BJ (cell line): ENCODE data around the gene USP48. TPM values are rescaled to one million over a fixed set of nuclear protein-coding genes. Genes with fewer than 3 reads are reported as not detected.
"Not testable (repeated sequence)": the region's sequence is repeated elsewhere in the genome, so short reads cannot be mapped to it uniquely, and the experiment has no call there.

Experiments used
- CTCF ChIA-PET: fragments of 350-600 bp; formaldehyde crosslinking; extraction: SDS; loops from one replicate; lab custom pipeline; 2021; ENCODE audit warnings: antibody characterized with exemption, inconsistent platforms; lab: Yijun Ruan, JAX
- POLR2A ChIA-PET: fragments of 300-600 bp; sonication (Branson Sonifier 250); formaldehyde crosslinking; extraction: SDS; loops from one replicate; lab custom pipeline; 2021; ENCODE audit warnings: antibody characterized with exemption; lab: Charles Lee
- DNase-seq: peaks from one replicate; pipeline ENCODE4 v3.0.0-alpha.2; 2011; ENCODE audit warnings: low read depth
- H3K27me3 ChIP-seq: 2 replicates; pipeline ENCODE4 v1.6.0; 2011; ENCODE audit warnings: low read length; ENCODE audit not compliant: control insufficient read depth, insufficient read depth
- H3K36me3 ChIP-seq: 2 replicates; pipeline ENCODE4 v1.5.1; 2011; ENCODE audit warnings: low read length; ENCODE audit not compliant: control insufficient read depth, insufficient read depth
- H3K4me3 ChIP-seq: 2 replicates; pipeline ENCODE4 v1.5.1; 2011; ENCODE audit warnings: low read depth, mild to moderate bottlenecking, control low read depth, low read length
- polyA plus RNA-seq: library from polyadenylated mRNA; depleted of rRNA; stranded (reverse); fragments of >200 nt; gene quantifications from 2 replicates; pipeline ENCODE4 v1.2.3, GENCODE V29; 2011
- TF ChIP-seq, protein P1 (sequence below): IDR thresholded peaks from 2 replicates; pipeline ENCODE4 v1.5.1; 2011; ENCODE audit warnings: low read depth, mild to moderate bottlenecking, control low read depth, inconsistent platforms, low read length, moderate library complexity; ENCODE audit not compliant: insufficient read depth

Gene USP48
- polyA plus RNA-seq, 1 experiment = 10.8 TPM

DNA sequence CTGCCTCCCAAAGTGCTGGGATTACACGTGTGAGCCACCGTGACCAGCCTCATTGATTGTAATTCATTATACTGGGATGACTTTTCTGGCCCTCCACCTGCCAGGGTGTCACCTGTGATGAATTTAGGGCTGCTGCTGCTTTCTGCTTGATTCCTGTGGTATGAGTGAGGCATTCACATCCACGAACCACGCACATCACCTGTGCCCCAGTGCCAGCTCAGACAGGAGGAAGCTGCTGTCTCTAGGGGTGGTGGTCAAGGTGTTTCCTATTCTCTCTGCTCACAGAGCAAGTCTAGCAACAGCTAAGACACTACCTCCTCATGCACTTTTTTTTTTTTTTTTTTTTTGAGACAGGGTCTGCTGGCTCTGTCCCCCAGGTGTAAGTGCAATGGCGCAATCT, 16.8 kb upstream of the USP48 start:
- no peak for DNase-seq
- ChIA-PET POLR2A (no interaction called here), CTCF (no interaction called here)
- H3K4me3 ChIP-seq = no peak overlapping the region
- TF ChIP-seq, protein P1, sequence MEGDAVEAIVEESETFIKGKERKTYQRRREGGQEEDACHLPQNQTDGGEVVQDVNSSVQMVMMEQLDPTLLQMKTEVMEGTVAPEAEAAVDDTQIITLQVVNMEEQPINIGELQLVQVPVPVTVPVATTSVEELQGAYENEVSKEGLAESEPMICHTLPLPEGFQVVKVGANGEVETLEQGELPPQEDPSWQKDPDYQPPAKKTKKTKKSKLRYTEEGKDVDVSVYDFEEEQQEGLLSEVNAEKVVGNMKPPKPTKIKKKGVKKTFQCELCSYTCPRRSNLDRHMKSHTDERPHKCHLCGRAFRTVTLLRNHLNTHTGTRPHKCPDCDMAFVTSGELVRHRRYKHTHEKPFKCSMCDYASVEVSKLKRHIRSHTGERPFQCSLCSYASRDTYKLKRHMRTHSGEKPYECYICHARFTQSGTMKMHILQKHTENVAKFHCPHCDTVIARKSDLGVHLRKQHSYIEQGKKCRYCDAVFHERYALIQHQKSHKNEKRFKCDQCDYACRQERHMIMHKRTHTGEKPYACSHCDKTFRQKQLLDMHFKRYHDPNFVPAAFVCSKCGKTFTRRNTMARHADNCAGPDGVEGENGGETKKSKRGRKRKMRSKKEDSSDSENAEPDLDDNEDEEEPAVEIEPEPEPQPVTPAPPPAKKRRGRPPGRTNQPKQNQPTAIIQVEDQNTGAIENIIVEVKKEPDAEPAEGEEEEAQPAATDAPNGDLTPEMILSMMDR = no peak
- H3K36me3 ChIP-seq = no peaks in the 10 kb centered on the region
- H3K27me3 ChIP-seq = no peaks in the 10 kb centered on the region

DNA sequence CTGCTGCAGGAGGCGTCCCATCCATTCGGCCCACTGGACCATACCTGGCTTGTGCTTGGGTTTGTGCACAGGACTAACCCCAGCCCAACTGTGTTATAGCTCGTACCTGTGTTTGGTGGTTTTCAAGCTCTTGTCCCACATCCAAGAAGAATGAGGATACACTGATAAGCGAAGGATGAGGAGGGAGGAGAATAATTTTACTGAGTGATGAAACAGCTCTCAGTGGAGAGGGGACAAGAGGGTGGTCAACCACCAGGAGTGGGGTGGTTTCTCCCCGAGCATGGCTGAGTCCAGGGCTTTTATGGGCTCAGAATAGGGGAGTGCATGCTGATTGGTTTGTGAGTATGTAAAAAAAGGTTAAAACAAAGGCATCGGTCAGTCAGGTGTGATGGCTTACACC, 12.1 kb upstream of the USP48 start:
- Histone ChIP-seq H3K36me3 (no peaks in the 10 kb centered on the region), H3K4me3 (no peak overlapping the region), H3K27me3 (no peaks in the 10 kb centered on the region)
- POLR2A ChIA-PET = no interaction called here
- CTCF ChIA-PET = interaction anchor here (0.7 to 1.2 kb wide), 2 partner anchors 12 to 53 kb away, joined by 3 read pairs; partner anchors contain the start of gene USP48
- TF ChIP-seq, protein P1 = no peak
- no peak for DNase-seq

GRCh38 chr1:21794656-21795055, 11.7 kb upstream of the USP48 start:
- TF ChIP-seq, protein P1 = no peak
- CTCF ChIA-PET = interaction anchor here (0.7 to 1.2 kb wide), 2 partner anchors 11 to 54 kb away, joined by 3 read pairs; partner anchors contain the start of gene USP48
- DNase-seq = no peak
- Histone ChIP-seq H3K27me3 (no peaks in the 10 kb centered on the region), H3K4me3 (no peak overlapping the region), H3K36me3 (no peaks in the 10 kb centered on the region)
- POLR2A ChIA-PET = no interaction called here

DNA sequence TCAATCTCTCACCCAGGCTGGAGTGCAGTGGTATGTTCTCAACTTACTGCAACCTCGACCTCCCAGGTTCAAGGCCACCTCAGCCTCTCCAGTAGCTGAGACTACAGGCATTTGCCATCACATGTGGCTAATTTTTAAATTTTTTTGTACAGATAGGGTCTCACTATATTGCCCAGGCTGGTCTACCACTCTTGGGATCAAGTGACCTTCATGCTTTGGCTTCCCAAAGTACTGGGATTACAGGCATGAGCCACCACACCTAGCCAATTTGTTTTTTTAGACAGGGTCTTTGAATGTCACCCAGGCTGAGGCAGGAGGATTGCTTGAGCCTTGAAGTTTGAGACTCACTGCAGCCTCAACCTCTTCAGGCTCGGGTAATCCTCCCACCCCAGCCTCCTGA, 10.2 kb upstream of the USP48 start:
- ChIA-PET CTCF (no interaction called here), POLR2A (no interaction called here)
- H3K4me3 ChIP-seq = no peak overlapping the region
- H3K27me3 ChIP-seq = no peaks in the 10 kb centered on the region
- TF ChIP-seq, protein P1 = no peak
- no peak for DNase-seq
- H3K36me3 ChIP-seq = no peaks in the 10 kb centered on the region

GRCh38 chr1:21786640-21787039, 3.7 kb upstream of the USP48 start:
- TF ChIP-seq, protein P1 = no peak
- POLR2A ChIA-PET = no interaction called here
- Histone ChIP-seq H3K4me3 (no peak overlapping the region), H3K27me3 (no peaks in the 10 kb centered on the region), H3K36me3 (no peaks in the 10 kb centered on the region)
- no peak for DNase-seq
- CTCF ChIA-PET = no interaction called here

GRCh38 chr1:21785764-21786163, 2.8 kb upstream of the USP48 start:
- H3K27me3 ChIP-seq, DNase-seq, H3K36me3 ChIP-seq, H3K4me3 ChIP-seq, POLR2A ChIA-PET: not testable (repeated sequence)
- CTCF ChIA-PET = interaction anchor here (0.6 kb wide), 1 partner anchor 1409 kb away, joined by 3 read pairs; no protein-coding TSS in a partner anchor
